A673 (cell line): ENCODE results near the gene ERVFRD-1. TPM values are rescaled to one million over a fixed set of nuclear protein-coding genes. Genes with fewer than 3 reads are reported as not detected.

ENCODE experiments used
- BruUV-seq: library from RNA; stranded (reverse); fragments of 400-500 nt; replicated peaks from 2 replicates; lab custom pipeline; 2021; lab: Mats Ljungman, UMichigan
- CTCF ChIA-PET: fragments of 300-600 bp; sonication (Branson Sonifier 250); formaldehyde crosslinking; loops from one replicate; lab custom pipeline; 2022; ENCODE audit warnings: antibody characterized with exemption; lab: Charles Lee
- POLR2A ChIA-PET: fragments of 300-600 bp; sonication (Branson Sonifier 250); formaldehyde crosslinking; loops from one replicate; lab custom pipeline; 2022; ENCODE audit warnings: antibody characterized with exemption; ENCODE audit not compliant: low non-redundant PET; lab: Charles Lee
- DNase-seq: peaks from one replicate; pipeline ENCODE4 v3.0.0-alpha.2; 2015; ENCODE audit warnings: low spot score
- H3K27ac ChIP-seq: fragments of 200-600 bp; sonication (generic); 2 replicates; pipeline ENCODE4 v1.5.1; 2016; ENCODE audit warnings: mixed run types, low read depth, mild to moderate bottlenecking, mixed read lengths, antibody characterized with exemption, low read length; ENCODE audit not compliant: poor library complexity, severe bottlenecking
- H3K27me3 ChIP-seq: fragments of 200-600 bp; sonication (generic); replicated peaks from 2 replicates; pipeline ENCODE4 v1.6.1; 2017; ENCODE audit warnings: mixed run types, low read depth, mild to moderate bottlenecking, mixed read lengths, antibody characterized with exemption, low read length; ENCODE audit not compliant: insufficient read depth, poor library complexity
- H3K36me3 ChIP-seq: fragments of 200-600 bp; sonication (generic); 2 replicates; pipeline ENCODE4 v1.6.1; 2016; ENCODE audit warnings: mixed run types, mild to moderate bottlenecking, mixed read lengths, antibody characterized with exemption, low read length; ENCODE audit not compliant: insufficient read depth, poor library complexity, severe bottlenecking
- H3K4me1 ChIP-seq: fragments of 200-600 bp; sonication (generic); 2 replicates; pipeline ENCODE4 v1.6.1; 2017; ENCODE audit warnings: mixed run types, mild to moderate bottlenecking, mixed read lengths, antibody characterized with exemption, low read length; ENCODE audit not compliant: insufficient read depth, poor library complexity, severe bottlenecking
- H3K4me3 ChIP-seq: fragments of 200-600 bp; sonication (generic); 2 replicates; pipeline ENCODE4 v1.5.1; 2016; ENCODE audit warnings: low read depth, mixed run types, mild to moderate bottlenecking, mixed read lengths, low read length; ENCODE audit not compliant: poor library complexity, severe bottlenecking
- H3K9me3 ChIP-seq: fragments of 200-600 bp; sonication (generic); 2 replicates; pipeline ENCODE4 v1.6.1; 2016; ENCODE audit warnings: mixed run types, low read depth, mild to moderate bottlenecking, mixed read lengths, antibody characterized with exemption, low read length; ENCODE audit not compliant: poor library complexity, severe bottlenecking
- EZH2 ChIP-seq: fragments of 200-600 bp; sonication (generic); IDR thresholded peaks from 2 replicates; pipeline ENCODE4 v1.6.1; 2017; ENCODE audit warnings: borderline replicate concordance, low read depth, mild to moderate bottlenecking, mixed read lengths, antibody characterized with exemption, low read length; ENCODE audit not compliant: poor library complexity, severe bottlenecking
- intact Hi-C: fragments of 100-400 bp; cut with micrococcal nuclease; formaldehyde crosslinking; loops from one replicate; pipeline ENCODE4 v1.10.0; 2022; ENCODE audit not compliant: unreplicated experiment
- total RNA-seq: library from RNA; stranded (reverse); gene quantifications from 2 replicates; pipeline ENCODE4 v1.2.3, GENCODE V29; 2021
- TF ChIP-seq, protein P1 (sequence below): fragments of 300-800, 200-600 bp; sonication (generic); conservative IDR thresholded peaks from 2 replicates; pipeline ENCODE4 v1.5.1; 2017; ENCODE audit warnings: low read depth, mild to moderate bottlenecking, antibody characterized with exemption, low read length, moderate library complexity, mixed read lengths

ERVFRD-1 gene
- total RNA-seq, 1 experiment from 2014 or later: 0.11 TPM

DNA sequence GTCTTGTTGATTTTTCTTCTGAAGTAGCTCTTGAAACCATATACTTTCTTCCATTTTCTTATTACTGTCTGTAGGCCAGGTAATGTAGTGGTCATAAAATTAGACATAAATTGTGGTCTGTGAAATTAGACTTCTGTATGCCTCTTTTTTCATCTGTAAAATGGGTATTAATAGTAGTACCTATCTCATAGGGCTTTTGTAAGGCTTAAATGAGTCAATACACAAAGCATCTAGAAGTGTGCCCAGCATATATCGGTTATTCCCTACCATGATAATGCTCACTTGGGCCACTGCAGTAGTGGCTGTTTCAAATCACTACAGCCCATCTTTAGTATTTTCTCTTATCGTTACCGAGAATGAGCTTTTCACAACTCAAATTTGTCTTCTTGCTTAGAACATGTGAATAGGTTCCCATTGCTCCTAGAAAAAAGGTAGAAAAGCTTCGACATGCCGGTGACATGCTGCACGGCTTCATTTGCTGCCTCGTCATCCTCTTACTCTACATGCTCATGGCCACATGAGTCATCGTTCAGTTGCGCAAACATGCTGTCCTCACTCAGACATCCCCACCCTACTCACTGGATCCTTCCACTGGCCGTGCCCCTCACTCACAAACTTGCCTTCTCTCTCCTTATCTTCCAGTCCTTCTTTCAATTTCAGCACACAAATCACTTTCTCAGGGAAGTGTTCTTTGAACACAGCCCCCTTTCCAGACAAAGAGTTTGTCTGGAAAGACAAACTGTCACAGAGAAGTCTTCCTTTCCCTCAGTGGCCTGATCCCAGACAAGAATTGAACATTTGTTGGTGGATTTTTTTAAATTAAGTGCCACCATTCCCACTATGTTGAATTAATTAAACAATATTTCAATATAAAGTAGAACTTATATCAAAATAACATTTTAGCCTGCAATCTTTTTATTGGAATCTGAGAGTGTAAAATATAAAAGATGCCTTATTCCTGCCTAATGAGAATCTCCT lies 32.2 kb upstream of the ERVFRD-1 start:
- no peak overlapping the region for H3K27ac ChIP-seq
- POLR2A ChIA-PET: interaction anchor here (0.7 kb wide), 1 partner anchor 322 kb away, joined by 3 read pairs; no protein-coding TSS in a partner anchor

DNA sequence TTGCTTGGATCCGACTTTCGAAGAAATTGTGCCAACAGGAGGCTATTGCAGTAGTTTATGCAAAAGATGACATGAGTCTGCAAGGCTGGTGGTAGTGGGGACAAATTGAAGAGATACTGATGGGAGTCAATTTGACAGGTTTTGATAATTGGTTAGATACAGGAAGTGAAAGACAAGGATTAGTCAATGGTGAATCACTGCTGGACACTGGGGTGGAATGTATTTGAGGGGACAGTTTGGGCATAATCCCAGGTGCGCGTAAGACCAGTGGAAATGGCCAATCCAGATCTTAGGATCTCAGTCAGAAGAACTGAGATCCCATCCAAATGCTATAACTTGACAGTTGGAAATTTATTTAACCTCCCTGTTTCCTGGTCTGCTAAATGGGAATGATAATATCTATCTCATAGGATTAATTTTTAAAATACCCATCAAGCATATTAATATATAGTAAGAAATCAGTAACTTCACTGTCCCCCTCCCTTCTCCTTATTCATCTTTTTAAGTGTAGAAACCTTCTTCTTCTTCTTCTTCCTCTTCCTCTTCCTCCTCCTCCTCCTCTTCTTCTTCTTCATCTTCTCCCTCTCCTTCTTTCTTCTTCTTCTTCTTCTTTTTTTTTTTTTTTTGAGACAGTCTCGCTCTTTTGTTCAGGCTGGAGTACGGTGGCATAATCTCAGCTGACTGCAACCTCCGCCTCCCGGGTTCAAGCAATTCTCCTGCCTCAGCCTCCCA lies 30.9 kb upstream of the ERVFRD-1 start:
- H3K27ac ChIP-seq: no peak overlapping the region
- H3K27me3 ChIP-seq: no peaks in the 10 kb centered on the region
- H3K9me3 ChIP-seq: no peaks in the 10 kb centered on the region
- intact Hi-C loops: no loop called here
- H3K4me1 ChIP-seq: peaks cover 6% of the 10 kb centered on the region
- POLR2A ChIA-PET: no interaction called here
- no peaks in the 10 kb centered on the region for H3K36me3 ChIP-seq
- TF ChIP-seq, protein P1, sequence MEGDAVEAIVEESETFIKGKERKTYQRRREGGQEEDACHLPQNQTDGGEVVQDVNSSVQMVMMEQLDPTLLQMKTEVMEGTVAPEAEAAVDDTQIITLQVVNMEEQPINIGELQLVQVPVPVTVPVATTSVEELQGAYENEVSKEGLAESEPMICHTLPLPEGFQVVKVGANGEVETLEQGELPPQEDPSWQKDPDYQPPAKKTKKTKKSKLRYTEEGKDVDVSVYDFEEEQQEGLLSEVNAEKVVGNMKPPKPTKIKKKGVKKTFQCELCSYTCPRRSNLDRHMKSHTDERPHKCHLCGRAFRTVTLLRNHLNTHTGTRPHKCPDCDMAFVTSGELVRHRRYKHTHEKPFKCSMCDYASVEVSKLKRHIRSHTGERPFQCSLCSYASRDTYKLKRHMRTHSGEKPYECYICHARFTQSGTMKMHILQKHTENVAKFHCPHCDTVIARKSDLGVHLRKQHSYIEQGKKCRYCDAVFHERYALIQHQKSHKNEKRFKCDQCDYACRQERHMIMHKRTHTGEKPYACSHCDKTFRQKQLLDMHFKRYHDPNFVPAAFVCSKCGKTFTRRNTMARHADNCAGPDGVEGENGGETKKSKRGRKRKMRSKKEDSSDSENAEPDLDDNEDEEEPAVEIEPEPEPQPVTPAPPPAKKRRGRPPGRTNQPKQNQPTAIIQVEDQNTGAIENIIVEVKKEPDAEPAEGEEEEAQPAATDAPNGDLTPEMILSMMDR: no peak
- no peak for TF ChIP-seq EZH2
- no TSS peak for BruUV-seq
- DNase-seq: no peak
- H3K4me3 ChIP-seq: no peak overlapping the region
- CTCF ChIA-PET: interaction anchor here (2.1 kb wide), 1 partner anchor 354 kb away, joined by 9 read pairs; no protein-coding TSS in a partner anchor

More for the DNA sequence above, 32.2 kb upstream of the ERVFRD-1 start:
- peaks cover 6% of the 10 kb centered on the region for H3K4me1 ChIP-seq
- no peaks in the 10 kb centered on the region for H3K36me3 ChIP-seq
- CTCF ChIA-PET: interaction anchor here (2.1 kb wide), 1 partner anchor 352 kb away, joined by 9 read pairs; no protein-coding TSS in a partner anchor
- TF ChIP-seq EZH2: no peak
- TF ChIP-seq, protein P1: no peak
- no peaks in the 10 kb centered on the region for H3K27me3 ChIP-seq
- intact Hi-C loops: loop anchor here (1.0 to 2.0 kb wide), 2 partner anchors 353 to 431 kb away; no protein-coding TSS in a partner anchor
- peak; percentile 69 for DNase-seq
- BruUV-seq: no TSS peak
- no peaks in the 10 kb centered on the region for H3K9me3 ChIP-seq
- no peak overlapping the region for H3K4me3 ChIP-seq

DNA sequence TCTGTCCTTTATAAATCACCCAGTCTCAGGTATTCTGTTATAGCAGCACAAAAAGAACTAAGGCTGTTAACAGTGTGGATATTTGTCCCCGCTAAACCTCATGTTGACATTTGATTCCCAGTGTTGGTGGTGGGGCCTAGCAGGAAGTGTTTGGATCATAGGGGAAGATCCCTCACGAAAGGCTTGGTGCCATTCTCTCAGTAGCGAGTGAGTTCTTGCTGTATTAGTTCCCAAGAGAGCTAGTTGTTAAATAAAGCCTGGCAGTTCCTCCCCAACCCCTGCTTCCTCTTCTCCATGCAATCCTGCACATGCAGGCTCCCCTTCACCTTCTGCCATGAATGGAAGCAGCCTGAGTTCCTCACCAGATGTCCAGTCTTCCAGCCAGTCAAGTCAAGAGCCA lies 29.8 kb upstream of the ERVFRD-1 start:
- intact Hi-C loops: no loop called here

More for the DNA sequence above, 29.8 kb upstream of the ERVFRD-1 start:
- Histone ChIP-seq H3K4me3 (no peak overlapping the region), H3K9me3 (no peaks in the 10 kb centered on the region), H3K4me1 (peaks cover 17% of the 10 kb centered on the region), H3K27ac (no peak overlapping the region), H3K36me3 (no peaks in the 10 kb centered on the region), H3K27me3 (no peaks in the 10 kb centered on the region)
- DNase-seq: no peak
- ChIA-PET CTCF (no interaction called here), POLR2A (no interaction called here)
- TF ChIP-seq, protein P1: no peak
- TF ChIP-seq EZH2: no peak
- no TSS peak for BruUV-seq
